Stimulated activated CD4-positive, alpha-beta T cell treated with anti-CD3 and anti-CD28 coated beads, Interleukin-1b, Interleukin-23, amount 100 ng/mL, for 4 hours (primary cell): ENCODE measurements around the gene RPL18.
A peak's percentile ranks its signal among the peaks of the same experiment; 100 is the strongest.

Source experiments
- DNase-seq, 2 donors: peaks; one replicate each; pipeline ENCODE4 v3.0.0-alpha.2; 2020; ENCODE audit warnings: low read depth in 2 of 2

The RPL18 gene

GRCh38 chr19:48630296-48631063 is 11.5 kb upstream of the RPL18 start:
- no peak for DNase-seq

GRCh38 chr19:48629599-48630295 is 10.8 kb upstream of the RPL18 start:
- no peak for DNase-seq

DNA sequence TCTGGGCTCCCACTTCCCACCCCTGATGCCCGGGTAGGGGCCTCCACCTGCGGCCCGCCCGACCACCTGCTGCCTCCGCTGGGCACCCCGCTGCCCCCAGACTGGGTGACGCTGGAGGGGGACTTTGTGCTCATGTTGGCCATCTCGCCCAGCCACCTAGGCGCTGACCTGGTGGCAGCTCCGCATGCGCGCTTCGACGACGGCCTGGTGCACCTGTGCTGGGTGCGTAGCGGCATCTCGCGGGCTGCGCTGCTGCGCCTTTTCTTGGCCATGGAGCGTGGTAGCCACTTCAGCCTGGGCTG is 10.3 kb upstream of the RPL18 start:
- no peak for DNase-seq

GRCh38 chr19:48628486-48629296 is 9.7 kb upstream of the RPL18 start:
- DNase-seq = no peak

GRCh38 chr19:48627865-48628314 is 8.9 kb upstream of the RPL18 start:
- DNase-seq = no peak

DNA sequence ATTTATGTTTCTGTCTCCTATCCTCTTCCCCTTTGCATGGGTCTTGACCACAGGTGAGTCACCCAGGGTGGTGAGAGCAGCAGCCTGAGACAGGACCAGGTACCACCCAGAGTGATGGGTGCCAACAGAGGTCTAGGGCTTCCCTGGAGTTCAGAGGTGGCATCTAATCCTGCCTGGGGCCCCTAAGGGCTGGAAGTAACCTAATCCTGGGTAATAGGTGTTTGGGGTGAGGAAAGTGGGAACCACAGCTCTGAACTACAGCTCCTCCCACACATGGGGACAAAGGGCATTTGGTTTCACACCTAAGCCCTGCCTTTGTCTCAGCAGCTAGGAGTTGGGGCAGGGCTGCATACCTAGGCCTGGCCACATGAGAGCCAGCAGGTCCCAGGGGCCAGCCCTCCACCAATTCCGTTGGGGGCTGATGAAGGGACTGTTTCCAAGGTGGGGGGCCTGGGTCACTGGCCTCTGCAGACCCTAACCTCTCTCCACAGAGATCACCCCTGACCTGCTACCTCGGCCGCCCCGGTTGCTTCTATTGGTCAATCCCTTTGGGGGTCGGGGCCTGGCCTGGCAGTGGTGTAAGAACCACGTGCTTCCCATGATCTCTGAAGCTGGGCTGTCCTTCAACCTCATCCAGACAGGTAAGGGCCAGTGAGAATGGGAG is 8.4 kb upstream of the RPL18 start:
- no peak for DNase-seq

DNA sequence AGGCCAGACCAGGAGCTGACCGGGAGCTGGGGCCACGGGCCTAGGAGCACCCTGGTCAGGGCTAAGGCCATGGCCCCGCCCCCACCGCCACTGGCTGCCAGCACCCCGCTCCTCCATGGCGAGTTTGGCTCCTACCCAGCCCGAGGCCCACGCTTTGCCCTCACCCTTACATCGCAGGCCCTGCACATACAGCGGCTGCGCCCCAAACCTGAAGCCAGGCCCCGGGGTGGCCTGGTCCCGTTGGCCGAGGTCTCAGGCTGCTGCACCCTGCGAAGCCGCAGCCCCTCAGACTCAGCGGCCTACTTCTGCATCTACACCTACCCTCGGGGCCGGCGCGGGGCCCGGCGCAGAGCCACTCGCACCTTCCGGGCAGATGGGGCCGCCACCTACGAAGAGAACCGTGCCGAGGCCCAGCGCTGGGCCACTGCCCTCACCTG is 6.9 kb upstream of the RPL18 start:
- no peak for DNase-seq

DNA sequence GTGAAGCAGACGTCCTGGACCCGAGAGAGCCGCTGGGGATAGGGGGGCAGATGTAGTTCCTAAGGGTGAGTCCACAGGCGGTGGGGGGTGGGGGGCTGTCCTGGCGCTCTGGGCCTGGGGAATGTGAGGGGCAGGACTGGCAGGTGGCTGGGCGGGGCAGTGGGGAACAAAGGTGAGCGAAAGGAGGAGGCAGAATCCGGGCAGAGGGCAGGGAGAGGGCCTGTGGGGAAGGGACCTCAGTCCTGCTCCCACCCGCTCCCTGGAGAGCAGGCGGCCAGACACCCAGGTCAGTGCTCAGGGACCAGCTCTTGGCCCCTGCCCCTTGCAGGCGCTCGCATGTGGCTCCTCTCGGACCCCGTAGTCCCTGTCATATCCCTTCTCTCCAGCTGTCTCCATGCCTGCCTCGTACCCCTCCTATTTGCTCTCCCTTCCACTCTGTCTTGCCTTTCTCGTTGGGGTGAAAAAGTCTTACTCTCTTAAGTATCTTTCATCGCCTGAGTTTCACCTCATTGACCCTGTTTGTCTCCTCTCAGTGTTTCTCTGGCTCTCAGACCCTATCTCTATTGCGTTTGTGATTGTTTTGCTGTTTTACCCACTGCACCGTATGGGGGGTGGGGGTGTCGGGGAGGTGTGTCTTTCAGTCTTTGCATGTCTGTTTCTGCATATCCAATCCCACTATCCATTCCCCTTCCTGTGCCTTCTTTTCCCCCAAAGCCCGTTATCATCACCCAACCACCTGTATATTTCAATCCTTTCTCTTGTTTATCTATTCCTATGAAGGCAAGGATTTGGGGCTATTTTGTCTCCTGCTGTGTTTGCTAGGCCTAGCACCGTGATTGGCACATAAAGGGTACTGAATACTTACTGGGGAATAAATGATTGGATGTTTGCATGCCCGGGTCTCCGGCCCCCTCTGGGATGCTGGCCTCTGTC is 6.1 kb upstream of the RPL18 start:
- no peak for DNase-seq

DNA sequence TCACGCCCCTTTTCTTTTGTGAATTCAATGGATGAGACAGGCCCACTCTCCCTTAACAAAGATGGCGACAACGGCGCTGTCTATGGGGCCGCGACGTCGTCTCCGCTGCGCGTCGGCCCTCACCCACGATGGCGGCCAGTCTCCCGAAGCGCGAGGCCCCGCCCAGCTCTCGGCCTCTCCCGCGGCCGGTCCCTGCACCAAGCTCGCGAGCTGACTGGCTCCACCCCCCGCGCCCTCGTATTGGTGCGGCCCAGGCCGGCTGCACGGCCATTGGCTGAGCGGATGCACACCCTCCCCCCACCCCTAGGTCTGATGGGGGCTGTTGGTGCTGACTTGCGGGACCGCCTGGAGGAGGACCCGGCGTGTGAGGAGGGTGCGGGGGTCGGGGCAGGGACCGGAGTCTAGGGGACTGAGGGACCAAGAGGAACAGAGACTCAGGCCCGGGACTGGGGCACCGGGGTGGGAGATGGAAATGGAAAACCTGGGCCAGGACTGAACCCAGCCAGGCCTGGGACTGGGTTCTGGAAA is 5.2 kb upstream of the RPL18 start:
- DNase-seq = peak; percentile 88 to 98

- DNase-seq = no peak
Observed at GRCh38 chr19:48623556-48624066, 4.6 kb upstream of the RPL18 start.

DNA sequence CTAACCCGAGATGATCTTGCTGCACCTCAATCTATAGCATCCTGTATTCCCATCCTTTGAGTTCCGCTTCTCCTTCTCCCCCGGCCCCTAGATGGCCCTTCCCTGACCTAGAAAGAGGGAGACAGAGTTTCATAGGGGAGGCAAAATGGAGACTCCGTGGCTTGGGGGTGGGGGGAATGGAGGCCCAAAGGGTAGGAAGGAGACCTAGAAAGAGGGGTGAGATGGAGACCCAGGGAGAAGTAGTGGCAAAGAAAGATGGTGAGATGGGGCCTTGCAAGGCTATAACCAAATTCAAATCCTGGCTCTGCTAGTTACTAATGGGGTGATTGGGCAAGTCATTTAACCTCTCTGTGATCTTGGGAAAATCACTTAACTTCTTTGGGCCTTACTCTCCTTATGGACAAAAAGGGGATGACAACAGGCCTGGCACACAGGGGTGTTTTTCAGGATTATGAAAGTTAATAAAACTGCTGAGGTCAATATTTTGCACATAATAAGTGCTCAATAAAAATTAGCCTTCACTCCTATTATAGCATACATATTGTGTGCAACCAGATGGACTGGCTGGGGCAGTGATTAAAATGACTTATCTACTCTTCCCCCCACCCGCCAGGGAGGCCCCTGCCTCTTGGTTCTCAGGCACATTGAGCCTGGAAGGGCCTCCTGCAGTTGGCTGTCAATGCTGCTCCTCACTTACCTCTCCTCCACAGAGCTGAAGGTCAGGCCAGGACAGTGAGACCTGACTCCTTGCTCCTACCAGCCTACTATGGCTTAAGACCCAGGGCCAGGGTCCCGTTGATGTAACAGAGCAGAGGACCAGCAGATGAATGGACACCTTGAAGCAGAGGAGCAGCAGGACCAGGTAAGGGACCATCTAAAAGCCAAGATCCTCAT is 961 bp upstream of the RPL18 start:
- no peak for DNase-seq

- no peak for DNase-seq
Observed at GRCh38 chr19:48618278-48618915, 581 bp downstream of the RPL18 start.

- DNase-seq = no peak
Observed at GRCh38 chr19:48617146-48617937, 1.6 kb downstream of the RPL18 start.

DNA sequence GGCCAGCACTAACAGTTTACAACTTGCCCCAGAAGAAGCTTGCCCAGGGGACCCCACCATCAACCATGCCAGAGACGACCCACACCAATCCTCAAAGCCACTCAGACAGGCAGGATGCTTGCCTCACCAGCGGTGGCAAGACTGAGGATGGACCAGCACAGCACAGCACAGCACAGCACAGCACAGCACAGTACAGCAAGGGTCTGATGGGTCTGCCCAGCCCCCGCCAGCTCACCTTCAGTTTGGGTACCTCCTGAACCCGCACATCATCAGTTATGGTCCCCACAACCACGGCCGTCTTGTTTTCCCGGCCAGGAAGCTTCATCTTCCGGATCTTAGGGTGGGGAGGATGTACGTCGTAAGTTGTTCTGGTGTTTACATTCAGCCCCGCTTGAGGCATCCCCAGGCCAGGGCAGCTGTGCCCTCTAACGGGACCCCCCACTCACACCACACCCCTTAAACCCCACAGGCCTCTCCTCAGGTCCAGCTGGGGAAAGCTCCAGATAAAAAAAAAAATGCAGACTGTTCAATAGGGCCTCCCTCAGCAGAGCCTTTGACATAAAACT is 2.4 kb downstream of the RPL18 start:
- no peak for DNase-seq

GRCh38 chr19:48616041-48616436 is 2.9 kb downstream of the RPL18 start:
- no peak for DNase-seq

DNA sequence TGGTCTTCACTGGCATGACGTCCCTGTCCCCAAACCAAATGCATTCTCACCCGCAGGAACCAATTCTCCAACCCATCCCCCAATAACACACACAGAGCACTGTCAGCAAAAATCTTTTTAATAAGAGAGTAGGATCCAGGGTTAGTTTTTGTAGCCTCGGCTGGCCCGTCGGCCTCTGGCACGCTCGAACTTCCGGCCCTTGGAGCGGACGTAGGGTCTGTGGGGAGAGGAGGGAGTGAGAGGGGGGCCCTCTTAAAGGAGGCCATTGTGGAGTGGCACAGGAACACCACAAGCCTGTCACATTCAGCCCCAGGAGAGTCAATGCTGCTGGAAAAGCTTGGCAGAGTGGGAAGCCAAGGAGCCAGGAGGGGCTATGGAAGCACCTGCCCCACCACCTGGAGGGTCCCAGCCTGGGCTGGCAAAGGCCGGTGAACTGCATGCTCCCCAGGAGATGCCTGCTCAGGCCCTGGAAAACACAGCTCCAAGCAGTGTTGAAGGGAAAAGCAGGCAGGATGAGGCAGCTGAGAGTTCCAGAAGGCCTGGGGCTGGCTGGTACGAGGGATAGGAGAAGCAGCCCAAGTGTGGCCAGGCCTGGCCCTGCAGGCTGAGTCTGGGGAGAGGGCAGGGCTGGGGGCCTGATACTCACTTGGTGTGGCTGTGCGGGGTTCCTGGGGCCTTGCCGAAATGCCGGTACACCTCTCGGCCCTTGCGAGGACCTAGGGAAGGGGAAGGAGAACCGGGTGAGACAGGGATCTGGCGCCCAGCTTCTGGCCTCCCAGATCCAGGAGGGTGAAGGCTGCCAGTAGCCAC is 3.5 kb downstream of the RPL18 start:
- no peak for DNase-seq
